GM18907 (cell line): Measurements from ENCODE around the gene TMUB1.
A peak's percentile ranks its signal among the peaks of the same experiment; 100 is the strongest.

ENCODE experiments used
- ATAC-seq: cut with Tn5 transposase; IDR thresholded peaks from one replicate; pipeline ENCODE4 v1.9.1; 2021; ENCODE audit warnings: mild to moderate bottlenecking, moderate library complexity; ENCODE audit not compliant: unreplicated experiment

TMUB1 gene

GRCh38 chr7:151083071-151083823 is at the start of gene TMUB1:
Gene TMUB1, minus strand, starts transcription at chr7:151083493. Its CDS starts 930 bp downstream, at chr7:151082563.
- ATAC-seq = peak; percentile 44

- no peak for ATAC-seq
Observed at GRCh38 chr7:151132461-151133205, 49.3 kb upstream of the TMUB1 start.

- ATAC-seq = no peak
Observed at GRCh38 chr7:151131592-151132293, 48.5 kb upstream of the TMUB1 start.

- ATAC-seq = no peak
Observed at GRCh38 chr7:151131224-151131591, 47.9 kb upstream of the TMUB1 start.

- no peak for ATAC-seq
Observed at GRCh38 chr7:151130741-151131157, 47.5 kb upstream of the TMUB1 start.

- ATAC-seq = no peak
Observed at GRCh38 chr7:151129960-151130591, 46.8 kb upstream of the TMUB1 start.

GRCh38 chr7:151129117-151129959 is 46.0 kb upstream of the TMUB1 start:
- no peak for ATAC-seq

GRCh38 chr7:151128716-151129115 is 45.4 kb upstream of the TMUB1 start:
- no peak for ATAC-seq

GRCh38 chr7:151128144-151128543 is 44.9 kb upstream of the TMUB1 start:
- ATAC-seq = no peak

GRCh38 chr7:151126491-151127137 is 43.3 kb upstream of the TMUB1 start:
- ATAC-seq = no peak

- no peak for ATAC-seq
Observed at GRCh38 chr7:151125846-151126481, 42.7 kb upstream of the TMUB1 start.

- ATAC-seq = no peak
Observed at GRCh38 chr7:151125470-151125845, 42.2 kb upstream of the TMUB1 start.

GRCh38 chr7:151124899-151125399 is 41.7 kb upstream of the TMUB1 start:
- no peak for ATAC-seq

- ATAC-seq = no peak
Observed at GRCh38 chr7:151124481-151124880, 41.2 kb upstream of the TMUB1 start.

GRCh38 chr7:151123822-151124464 is 40.6 kb upstream of the TMUB1 start:
- ATAC-seq = peak; percentile 83

GRCh38 chr7:151123158-151123821 is 40.0 kb upstream of the TMUB1 start:
- no peak for ATAC-seq

- no peak for ATAC-seq
Observed at GRCh38 chr7:151122796-151123157, 39.5 kb upstream of the TMUB1 start.

- no peak for ATAC-seq
Observed at GRCh38 chr7:151122276-151122675, 39.0 kb upstream of the TMUB1 start.
